ENCODE results near the gene TCP11L2. TPM values are rescaled to one million over a fixed set of nuclear protein-coding genes. Genes with fewer than 3 reads are reported as not detected.

Gene TCP11L2
- total RNA-seq, 1 experiment from 2014 or later: 6.1 TPM

- Histone ChIP-seq H3K79me2 (ENCODE audit: insufficient read depth, low read length) (no peaks in the 10 kb centered on the region), H3K4ac (ENCODE audit: low read depth, low read length) (no peak overlapping the region), H2BK120ac (ENCODE audit: low read depth, low read length, poor library complexity, severe bottlenecking) (no peak overlapping the region), H3K27me3 (ENCODE audit: insufficient read depth, low read length) (no peaks in the 10 kb centered on the region), H3K56ac (ENCODE audit: insufficient read length, low read depth, low read length) (no peak overlapping the region), H4K5ac (ENCODE audit: insufficient read length, low read depth, low read length) (no peak overlapping the region), H3K23ac (ENCODE audit: insufficient read length, low read depth, low read length) (no peak overlapping the region), H4K20me1 (ENCODE audit: control insufficient read depth, insufficient read depth, insufficient read length) (no peaks in the 10 kb centered on the region), H2AK5ac (ENCODE audit: insufficient read length, low read length) (no peak overlapping the region), H2BK15ac (ENCODE audit: low read depth, low read length) (no peak overlapping the region), H3K27ac (ENCODE audit: insufficient read length, low read depth, low read length) (no peak overlapping the region), H3K18ac (ENCODE audit: insufficient read length, low read depth, low read length) (peak overlapping the region; percentile 39), H2AFZ (ENCODE audit: low read length) (no peak overlapping the region), H2BK20ac (ENCODE audit: low read depth, low read length, poor library complexity, severe bottlenecking) (no peak overlapping the region), H3K79me1 (ENCODE audit: insufficient read depth, low read depth, low read length, poor library complexity, severe bottlenecking) (no peaks in the 10 kb centered on the region), H4K8ac (replicated peaks; ENCODE audit: insufficient read length, low read depth, low read length) (no peak overlapping the region), H3K23me2 (ENCODE audit: insufficient read length, low read depth, low read length, poor library complexity, severe bottlenecking) (peaks cover 10% of the 10 kb centered on the region), H3K4me2 (ENCODE audit: insufficient read depth, insufficient read length, low read length) (peak overlapping the region; percentile 66), H3K9ac (ENCODE audit: extremely low read depth, insufficient read length, low read length) (peak overlapping the region; percentile 92), H3K9me3 (ENCODE audit: control insufficient read depth, low read depth, low read length) (no peaks in the 10 kb centered on the region), H2BK12ac (ENCODE audit: insufficient read length, low read depth, low read length) (no peak overlapping the region), H3T11ph (ENCODE audit: low read length) (no peak overlapping the region), H4K91ac (ENCODE audit: insufficient read length, low read depth, low read length) (no peak overlapping the region), H3K4me1 (ENCODE audit: insufficient read depth, low read length) (peaks cover 2% of the 10 kb centered on the region), H2BK5ac (ENCODE audit: insufficient read length, low read length) (no peak overlapping the region), H3K14ac (ENCODE audit: insufficient read depth, low read length) (peak overlapping the region; percentile 24)
- Mint-ChIP-seq H3K9me3 (no peaks in the 10 kb centered on the region), H3K27ac (peak overlapping the region in 1 of 3 experiments; percentile 66; a peak in 2 of 7 replicates), H3K4me1 (peaks cover 20 to 25% of the 10 kb centered on the region in 2 experiments), H3K36me3 (ENCODE audit: insufficient read depth in 1 of 3, low read depth in 3 of 3) (no peaks in the 10 kb centered on the region), H3K27me3 (ENCODE audit: low read depth) (no peaks in the 10 kb centered on the region), H3K4me3 (peak overlapping the region; percentile 81 to 89)
- WGBS (ENCODE audit: extremely low coverage, insufficient read length, low lambda C conversion rate): no CpG with 5 or more reads among the region's 28 CpGs
- DNase-seq: peak; percentile 89
- no peak for TF ChIP-seq CTCF (conservative IDR thresholded peaks at IDR 0.05)
Measured at GRCh38 chr12:106303202-106303820, 778 bp downstream of the TCP11L2 start.
